DLD1 (cell line): ENCODE data around the gene KNTC1.
"Not testable (repeated sequence)": the region's sequence is repeated elsewhere in the genome, so short reads cannot be mapped to it uniquely, and the experiment has no call there.

Experiments
- in situ Hi-C: cut with HindIII; loops from 2 replicates; pipeline ENCODE4 v1.10.0; 2017; ENCODE audit warnings: low sequenced_read_pairs

Gene KNTC1

DNA sequence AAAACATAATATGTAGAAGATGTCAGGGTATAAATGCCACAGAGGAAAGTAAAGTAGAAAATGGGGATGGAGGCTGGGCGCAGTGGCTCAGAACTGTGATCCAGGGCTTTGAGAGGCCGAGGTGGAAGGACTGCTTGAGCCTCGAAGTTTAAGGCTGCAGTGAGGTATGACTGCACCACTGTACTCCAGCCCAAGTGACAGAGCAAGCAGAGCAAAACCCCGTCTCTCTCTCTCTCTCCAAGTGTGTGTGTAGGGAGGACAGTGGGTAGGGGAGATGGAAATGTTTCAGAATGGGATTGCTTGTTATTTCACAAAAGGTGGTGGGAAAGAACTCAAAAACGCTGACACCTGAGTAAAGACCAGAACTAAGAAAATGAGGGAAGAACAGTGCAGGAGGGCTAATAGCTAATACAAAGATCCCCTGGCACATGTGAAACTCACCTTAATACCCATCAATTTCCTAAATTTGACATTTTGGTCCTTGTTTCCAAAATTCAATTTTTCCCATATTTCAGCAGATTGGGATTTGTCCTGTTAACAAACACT lies 20.6 kb upstream of the KNTC1 start:
- in situ Hi-C loops = no loop called here

DNA sequence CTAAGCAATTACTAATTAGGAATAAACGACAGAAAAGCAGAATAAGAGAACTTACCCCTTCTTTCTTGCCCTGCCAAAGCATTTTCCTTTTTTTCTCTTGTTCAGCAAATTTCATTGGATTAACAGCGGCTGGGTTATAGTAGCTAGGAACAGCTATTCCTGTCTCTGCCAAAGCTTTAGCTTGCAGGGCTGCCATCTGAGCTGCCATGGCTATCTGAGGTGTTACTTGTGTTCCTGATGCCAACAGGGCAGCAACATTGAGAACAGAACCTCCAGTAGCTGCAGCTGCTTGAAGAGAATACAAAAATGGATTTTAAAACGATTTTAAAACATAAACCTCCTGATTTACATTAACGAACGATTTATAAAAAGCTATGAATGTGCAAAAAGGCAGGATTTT lies 18.9 kb upstream of the KNTC1 start:
- in situ Hi-C loops = no loop called here

DNA sequence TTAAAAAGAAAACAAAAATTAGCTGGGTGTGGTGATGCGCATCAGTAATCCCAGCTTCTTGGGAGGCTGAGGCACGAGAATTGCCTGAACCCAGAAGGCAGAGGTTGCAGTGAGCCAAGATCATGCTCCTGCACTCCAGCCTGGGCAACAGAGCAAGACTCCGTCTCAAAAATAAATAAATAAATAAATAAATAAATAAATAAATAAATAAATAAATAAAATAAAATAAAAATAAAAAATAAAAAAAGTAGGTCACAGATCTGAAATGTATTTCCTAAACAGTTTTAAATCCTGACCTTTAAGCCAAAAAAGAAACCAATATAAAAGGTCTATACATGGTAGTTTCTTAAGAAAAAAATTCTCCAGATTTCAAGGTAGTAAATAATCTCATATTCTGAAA lies 14.0 kb upstream of the KNTC1 start:
- in situ Hi-C loops = not testable (repeated sequence)

DNA sequence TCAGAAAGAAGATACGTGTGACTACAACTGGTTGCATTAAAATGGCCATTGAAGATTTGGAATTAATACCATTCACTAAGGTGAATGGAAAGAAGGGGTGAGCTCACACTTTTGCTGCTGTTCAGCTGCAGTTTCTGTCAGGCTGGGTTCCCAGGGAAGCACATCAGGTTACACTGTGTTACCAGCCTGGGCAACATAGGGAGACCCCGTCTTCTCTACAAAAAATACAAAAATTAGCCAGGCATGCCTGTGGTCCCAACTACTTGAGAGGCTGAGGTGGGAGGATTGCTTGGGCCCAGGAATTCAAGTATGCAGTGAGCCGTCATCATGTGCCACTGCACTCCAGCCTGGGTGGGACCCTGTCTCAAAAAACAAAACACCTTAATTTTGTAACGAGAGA lies 13.4 kb upstream of the KNTC1 start:
- in situ Hi-C loops = no loop called here

DNA sequence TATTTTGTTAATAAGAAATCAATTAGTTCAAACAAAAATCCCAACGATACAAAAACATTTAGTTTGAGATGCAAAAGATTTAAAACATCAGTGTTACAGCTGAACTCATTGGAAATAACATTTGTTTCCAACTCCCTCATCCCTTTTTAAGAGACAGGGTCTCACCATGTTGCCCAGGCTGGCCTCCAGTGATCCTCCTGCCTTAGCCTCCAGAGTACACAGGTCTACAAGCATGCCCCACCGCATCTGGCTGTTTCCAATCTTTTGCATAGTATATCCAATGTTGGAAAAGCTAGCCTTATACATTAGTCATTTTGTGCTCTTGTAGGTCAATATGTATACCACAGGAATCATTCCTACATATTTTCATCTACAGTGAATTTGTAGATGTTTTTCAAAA lies 11.8 kb upstream of the KNTC1 start:
- in situ Hi-C loops = no loop called here

DNA sequence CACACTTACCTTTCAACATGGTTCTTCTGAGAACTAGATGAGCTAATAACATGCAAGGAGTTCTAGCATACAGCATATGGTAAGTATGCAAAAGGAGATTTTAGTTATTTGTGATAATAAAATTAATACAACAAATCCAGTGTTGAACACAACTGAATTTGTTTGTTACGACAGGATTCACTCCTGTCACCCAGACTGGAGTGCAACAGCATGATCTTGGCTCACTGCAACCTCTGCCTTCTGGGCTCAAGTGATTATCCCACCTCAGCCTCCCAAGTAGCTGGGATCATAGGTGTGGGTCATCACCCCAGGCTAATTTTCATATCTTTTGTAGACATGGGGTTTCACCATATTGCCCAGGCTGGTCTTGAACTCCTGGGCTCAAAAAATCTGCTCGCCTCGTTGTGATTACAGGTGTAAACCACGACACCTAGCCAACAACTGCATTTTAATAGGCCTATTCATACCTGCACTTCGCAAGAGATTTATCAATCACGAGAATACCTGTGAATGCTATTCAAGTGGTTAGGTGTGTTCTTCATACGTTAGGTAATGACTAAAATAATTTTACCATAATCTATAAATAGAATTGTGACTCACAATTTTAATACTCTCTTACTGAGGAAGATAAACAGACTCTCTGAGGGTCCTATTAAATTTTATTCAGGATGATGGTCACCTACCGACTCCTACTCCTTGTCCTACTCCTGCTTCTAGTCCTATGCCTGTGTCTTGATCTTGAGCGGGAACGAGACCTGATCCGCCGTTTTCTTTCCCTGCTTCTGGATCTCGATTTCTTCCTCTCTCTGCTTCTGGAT lies 10.3 kb upstream of the KNTC1 start:
- in situ Hi-C loops = no loop called here

DNA sequence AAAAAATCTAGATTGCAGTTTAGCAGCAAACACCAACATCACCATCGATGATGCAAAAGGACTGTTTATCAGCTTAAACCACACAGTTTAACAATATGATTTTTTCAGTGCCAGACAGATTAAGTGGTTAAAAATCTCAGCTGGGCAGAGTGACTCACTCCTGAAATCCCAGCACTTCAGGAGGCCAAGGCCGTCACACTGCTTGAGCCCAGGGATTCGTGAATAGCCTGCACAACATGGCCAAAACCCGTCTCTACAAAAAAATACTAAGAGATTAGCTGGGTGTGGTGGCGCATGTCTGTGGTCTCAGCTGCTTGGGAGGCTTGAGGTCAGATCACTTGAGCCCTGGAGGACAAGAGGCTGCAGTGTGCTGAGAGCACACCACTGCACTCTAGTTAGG lies 9.2 kb upstream of the KNTC1 start:
- in situ Hi-C loops = no loop called here

DNA sequence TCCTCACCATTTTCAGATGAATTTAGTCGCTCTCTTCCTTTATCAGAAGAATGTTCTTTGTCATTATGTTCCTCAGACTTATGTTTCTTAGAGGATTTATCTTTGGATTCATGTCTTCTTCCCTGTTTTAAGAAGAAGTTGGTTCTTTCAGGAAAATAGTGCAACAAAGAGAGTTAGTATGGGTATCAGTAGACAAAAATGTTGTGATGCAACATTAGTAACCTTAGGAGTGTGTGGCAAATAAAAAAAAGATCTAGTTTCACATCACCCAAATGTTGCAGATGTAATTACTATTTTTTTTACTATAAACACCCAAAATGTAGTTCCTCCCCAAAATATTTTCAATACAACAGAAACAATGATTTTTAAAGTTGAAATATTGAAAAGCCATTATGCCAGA lies 8.1 kb upstream of the KNTC1 start:
- in situ Hi-C loops = no loop called here

DNA sequence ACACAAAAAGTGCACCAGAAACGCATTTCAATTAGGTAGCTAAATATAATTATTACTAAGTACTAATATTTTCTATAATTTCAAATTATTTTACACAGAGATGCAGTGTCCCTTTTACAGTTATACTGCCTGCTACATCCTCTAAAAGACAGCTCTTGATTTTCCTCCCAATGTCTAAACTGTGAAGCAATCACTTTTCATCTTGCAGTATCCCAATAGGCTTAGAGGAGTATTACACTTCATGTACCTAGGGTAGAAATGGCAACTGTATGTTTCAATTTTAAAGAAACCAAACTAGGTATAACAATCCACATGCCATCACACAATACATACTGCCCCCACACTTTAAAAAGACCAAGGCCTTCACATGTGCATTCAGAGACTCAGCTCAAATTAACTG lies 7.6 kb upstream of the KNTC1 start:
- in situ Hi-C loops = no loop called here

DNA sequence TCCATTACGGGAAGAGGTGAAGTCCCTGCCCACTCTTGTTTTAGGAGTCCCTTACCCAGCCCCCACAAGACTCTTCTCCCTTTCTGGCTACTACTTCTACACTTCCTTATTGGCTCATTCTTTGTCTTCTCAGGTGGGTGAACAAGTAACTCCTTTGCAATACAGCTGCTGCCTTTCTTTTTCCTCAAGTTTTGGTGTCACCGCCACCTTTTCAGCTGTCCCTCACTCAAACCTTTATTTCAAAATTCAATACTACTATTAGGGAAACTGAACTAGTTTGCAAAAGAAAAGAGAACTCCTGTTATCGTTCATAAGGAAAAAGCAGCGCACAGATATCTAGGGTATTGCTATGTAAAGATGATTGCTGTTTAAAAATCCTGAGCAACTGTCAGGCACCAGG lies 6.4 kb upstream of the KNTC1 start:
- in situ Hi-C loops = no loop called here

DNA sequence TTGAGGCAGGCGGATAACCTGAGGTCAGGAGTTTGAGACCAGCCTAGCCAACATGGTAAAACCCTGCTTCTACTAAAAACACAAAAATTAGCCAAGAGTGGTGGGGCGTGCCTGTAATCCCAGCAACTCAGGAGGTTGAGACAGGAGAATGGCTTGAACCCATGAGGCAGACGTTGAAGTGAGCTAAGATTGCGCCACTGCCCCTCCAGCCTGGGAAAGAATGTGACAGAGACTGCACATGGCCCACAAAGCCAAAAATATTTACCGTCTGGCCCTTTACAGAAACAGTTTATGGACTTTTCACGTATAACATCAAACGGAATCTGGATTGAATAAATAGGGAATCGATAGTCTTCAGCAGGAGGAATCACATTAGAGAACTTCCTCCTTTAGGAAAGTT lies 3.8 kb upstream of the KNTC1 start:
- in situ Hi-C loops = no loop called here

DNA sequence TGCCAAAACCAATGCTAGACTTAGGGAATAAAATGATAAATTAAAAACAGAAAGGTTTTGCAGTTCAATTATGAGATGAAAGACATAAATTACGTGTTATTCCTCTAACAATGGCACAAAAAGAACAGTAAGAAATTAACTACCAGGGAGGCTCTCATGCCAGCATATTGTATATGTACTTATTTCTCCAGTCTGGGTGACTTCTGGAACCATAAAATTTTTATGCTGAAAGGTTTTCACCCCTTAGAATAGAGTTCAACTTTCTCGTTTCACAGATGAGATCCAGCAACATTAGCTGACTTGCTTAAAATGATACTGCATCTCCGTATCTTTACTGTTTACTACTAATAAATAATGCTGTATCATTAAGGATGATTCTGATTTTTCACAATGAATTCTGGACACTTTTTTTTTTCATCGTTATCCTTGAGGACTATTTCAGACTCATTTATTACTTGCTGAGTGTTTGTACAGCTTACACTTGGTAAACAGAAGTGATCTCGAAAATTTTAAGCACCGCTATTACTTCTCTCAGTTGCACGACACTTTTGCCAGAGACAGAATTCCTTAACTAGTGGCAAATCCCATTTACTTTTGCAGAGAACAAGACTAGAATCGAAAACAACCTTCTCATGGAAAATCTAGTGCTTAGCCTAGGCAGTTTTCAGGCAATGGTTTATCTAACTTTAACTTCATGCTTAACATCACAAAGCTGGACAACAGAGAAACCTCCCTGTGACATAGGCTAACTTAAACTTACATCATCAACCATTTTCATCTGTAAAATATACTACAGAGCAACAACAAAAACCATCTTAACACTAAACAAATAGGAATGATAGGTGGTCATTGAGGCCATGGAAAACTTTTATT lies 3.0 kb upstream of the KNTC1 start:
- in situ Hi-C loops = no loop called here

DNA sequence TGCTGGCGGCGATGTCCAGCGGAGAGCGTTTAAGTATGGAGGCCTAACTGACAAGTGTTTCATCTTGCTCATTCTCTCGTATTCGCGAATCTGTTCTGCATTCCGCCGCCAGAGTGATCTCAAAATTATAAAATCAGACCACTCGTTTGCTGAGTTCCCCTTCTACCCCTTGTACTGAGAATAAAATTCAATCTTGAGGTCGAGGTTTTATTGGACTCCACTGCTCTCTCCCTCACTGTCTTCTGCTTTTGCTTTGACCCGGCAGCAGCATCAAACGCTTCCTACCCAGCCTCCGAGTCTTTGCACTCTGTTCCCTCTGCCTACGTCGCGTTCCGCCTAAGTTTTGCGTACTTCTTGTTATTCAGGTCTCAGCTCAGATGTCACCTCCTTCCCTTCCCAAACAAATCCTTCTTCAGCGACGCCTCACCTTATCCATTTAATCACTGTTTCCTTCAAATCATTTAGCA lies 462 bp downstream of the KNTC1 start:
- in situ Hi-C loops = no loop called here

DNA sequence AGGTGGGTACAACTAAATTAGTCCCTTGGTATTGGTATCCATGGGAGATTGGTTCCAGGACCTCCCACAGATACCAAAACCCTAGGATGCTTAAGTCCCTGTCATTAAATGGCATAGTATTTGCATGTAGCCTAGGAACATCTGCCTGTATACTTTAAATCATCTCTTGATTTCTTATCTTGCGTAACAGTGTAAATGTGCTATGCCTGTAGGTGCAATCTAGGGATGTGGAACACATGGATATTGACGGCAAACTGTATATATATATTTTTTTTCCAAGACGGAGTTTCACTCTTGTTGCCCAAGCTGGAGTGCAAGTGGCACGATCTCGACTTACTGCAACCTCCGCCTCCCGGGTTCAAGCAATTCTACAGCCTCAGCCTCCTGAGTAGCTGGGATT lies 1.5 kb downstream of the KNTC1 start:
- in situ Hi-C loops = no loop called here

DNA sequence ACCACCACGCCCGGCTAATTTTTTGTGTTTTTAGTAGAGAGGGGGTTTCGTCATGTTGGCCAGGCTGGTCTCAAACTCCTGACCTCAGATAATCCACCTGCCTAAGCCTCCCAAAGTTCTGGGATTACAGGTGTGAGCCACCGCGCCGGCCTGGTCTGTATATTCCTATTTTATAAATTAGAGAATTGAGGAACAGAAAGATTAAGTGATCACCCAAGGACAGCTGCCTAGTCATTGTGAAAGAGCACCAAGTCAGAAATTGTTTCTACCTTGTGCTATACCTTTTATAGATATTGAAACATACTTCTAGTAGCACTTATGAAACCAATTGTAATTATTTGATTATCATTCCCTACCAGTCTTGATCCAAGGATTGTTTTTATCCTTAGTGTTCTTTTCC lies 1.9 kb downstream of the KNTC1 start:
- in situ Hi-C loops = no loop called here

DNA sequence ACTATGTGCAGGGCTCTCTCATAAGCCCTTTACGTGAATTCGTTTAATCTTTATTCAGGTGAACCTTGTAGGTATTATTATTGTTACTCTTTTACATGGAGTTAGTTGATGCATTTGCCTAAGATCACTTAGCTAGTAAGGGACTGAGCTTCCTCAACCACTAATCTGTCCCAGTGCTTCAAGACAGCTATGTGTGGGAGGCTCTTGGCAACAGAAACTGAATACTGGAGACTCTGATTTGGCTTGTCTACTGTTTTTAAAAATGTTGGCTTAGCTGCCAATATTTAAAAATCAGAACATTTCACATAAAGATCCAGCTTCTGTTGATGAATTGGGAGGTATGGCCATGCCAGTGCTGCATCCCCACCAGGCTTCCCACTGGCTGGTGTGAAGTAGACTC lies 6.8 kb downstream of the KNTC1 start:
- in situ Hi-C loops = no loop called here

DNA sequence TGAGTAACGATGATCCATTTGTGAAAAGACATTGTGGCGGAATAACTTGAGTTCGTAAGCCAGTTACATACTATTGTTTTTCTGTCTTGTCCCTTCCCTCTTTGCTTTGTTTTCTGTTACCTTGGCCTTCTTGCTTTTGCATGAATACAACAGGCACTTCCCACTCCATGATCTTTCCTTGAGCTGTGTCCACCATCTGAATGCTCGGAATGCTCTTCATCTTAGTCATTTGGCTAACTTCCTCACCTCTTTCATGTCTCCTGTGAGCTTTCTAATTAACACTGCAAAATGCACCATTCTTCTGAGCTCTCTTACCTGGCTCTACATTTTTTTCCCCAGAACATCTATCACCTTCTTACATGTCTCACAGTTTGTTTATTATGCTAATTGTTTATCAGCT lies 10.0 kb downstream of the KNTC1 start:
- in situ Hi-C loops = no loop called here

DNA sequence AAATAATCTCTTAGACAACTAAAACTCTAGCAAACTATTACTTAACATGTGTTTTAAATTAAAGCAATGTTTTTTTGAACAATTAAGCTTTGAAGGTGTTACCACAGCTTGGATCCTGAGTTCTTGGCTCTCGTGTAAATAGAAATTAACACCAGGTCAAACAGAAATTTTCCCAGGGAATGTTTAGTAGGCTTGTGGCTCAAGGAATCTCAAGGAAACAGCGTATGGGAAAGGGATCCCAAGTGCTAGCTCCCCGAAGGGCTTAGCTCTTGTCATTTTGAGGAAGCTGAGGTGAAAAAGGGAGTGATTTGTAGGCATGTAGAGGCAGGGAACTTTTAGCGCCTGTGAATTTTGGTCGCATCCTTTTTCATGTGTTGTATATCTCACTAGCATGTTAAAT lies 11.4 kb downstream of the KNTC1 start:
- in situ Hi-C loops = no loop called here

DNA sequence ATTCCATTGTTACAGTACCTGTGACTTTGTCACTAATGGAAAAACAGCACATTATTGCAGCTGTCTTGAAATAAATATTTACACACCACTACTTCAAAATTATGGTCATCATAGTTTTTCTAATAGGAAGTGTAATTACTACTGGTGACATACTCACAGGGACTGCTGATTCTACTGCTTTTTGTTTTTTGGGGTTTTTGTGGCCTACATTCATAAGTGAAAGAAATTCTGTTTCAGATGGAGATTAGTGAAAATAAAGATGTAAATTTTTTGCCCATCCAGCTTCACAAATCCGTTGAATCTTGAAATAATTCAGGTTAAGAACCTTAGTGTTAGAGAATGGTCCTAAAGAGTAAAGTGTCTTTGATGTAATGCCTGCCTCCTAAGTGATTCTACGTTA lies 17.5 kb downstream of the KNTC1 start:
- in situ Hi-C loops = no loop called here

DNA sequence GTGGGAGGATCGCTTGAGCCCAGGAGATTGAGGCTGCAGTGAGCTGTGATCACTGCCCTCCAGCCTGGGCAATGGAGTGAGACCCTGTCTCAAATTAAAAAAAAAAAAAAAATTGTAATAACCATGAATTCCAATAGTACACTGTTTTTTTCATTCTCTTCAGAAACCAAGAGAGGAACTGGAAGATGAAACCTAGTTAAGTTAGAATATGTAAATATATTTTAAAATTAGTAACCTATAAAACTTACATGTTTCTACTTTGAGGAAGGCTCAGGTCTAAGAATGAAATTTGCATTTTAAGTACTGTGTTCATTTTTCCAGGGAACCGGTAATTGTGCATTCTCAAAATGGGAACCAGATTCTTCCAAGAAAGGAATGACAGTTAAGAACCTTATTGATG lies 18.8 kb downstream of the KNTC1 start:
- in situ Hi-C loops = no loop called here

DNA sequence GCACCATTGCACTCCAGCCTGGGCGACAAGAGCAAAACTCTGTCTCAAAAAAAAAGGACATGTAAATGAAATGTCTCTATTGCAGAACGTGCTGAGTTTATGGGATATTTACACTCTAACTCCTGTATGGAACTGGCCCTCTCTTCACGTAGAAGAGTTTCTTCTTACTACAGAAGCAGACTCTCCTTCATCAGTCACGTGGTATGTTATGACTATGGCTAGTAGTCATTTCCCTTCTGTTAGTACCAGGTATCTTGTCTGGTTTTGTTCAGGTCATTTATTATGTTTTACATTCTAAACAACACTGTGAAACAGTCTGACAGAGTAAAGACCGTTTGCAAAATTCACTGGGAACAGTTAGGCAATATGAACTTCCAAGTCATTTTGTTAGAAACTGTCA lies 20.3 kb downstream of the KNTC1 start:
- in situ Hi-C loops = no loop called here
